ENCODE data around the gene ZMYND10. TPM values are rescaled to one million over a fixed set of nuclear protein-coding genes. Genes with fewer than 3 reads are reported as not detected.

The ZMYND10 gene
- total RNA-seq, 1 donor from 2014 or later: 1.1 TPM

DNA sequence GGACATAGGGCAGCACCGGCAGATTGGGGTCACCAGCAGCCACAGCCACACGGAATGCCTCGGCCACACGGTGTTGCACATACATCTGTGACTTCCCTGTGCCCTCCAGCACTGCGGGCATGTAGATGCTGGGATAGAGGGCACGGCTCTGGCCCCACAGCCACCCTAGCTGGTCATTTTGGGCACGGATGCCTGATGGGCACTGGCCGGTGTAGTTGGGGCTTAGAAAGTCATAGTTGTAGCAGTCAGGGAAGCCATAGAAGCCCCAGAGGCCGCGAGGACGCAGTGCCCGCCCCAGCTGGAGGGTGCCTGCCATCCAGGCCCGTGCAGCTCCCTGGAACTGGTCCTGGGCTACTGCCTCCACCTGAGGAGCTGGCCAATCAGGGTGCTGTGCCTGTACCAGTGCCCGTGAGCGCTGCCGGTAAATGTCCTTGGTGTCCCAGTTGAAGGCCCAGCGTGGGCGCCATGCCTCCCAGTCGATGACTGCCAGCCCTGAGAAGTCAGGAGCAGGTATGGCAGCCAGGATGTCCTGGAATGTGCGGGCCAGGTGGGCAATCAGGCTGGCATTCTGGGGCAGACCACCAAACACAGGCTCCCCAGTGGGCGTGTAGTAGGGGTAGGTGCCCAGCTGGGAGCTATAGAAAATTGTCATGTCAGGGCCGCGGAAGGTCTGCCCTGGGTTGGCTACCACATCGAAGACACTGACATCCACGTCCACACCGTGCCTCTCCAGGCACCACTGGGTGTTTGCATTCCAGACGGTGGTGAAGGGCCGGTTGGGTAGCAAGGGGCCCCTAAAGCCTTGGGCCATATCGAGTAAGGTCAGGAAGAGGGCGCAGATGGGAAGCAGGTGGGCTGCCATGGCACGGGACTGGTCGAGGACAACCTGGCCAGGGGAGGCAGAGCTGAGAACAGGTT lies 43.2 kb downstream of the ZMYND10 start:
- Mint-ChIP-seq H3K4me3 (ENCODE audit: unreplicated experiment) (no peak overlapping the region), H3K27me3 (ENCODE audit: low read depth) (no peaks in the 10 kb centered on the region), H3K9me3 (ENCODE audit: low read depth) (no peaks in the 10 kb centered on the region), H3K36me3 (ENCODE audit: low read depth) (no peaks in the 10 kb centered on the region), H3K27ac (ENCODE audit: unreplicated experiment) (no peak overlapping the region), H3K4me1 (ENCODE audit: low read depth) (peaks cover 24% of the 10 kb centered on the region)
- no peak for DNase-seq (ENCODE audit: low spot score)
- TF ChIP-seq, protein P1, sequence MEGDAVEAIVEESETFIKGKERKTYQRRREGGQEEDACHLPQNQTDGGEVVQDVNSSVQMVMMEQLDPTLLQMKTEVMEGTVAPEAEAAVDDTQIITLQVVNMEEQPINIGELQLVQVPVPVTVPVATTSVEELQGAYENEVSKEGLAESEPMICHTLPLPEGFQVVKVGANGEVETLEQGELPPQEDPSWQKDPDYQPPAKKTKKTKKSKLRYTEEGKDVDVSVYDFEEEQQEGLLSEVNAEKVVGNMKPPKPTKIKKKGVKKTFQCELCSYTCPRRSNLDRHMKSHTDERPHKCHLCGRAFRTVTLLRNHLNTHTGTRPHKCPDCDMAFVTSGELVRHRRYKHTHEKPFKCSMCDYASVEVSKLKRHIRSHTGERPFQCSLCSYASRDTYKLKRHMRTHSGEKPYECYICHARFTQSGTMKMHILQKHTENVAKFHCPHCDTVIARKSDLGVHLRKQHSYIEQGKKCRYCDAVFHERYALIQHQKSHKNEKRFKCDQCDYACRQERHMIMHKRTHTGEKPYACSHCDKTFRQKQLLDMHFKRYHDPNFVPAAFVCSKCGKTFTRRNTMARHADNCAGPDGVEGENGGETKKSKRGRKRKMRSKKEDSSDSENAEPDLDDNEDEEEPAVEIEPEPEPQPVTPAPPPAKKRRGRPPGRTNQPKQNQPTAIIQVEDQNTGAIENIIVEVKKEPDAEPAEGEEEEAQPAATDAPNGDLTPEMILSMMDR (IDR thresholded peaks at IDR 0.05): no peak

DNA sequence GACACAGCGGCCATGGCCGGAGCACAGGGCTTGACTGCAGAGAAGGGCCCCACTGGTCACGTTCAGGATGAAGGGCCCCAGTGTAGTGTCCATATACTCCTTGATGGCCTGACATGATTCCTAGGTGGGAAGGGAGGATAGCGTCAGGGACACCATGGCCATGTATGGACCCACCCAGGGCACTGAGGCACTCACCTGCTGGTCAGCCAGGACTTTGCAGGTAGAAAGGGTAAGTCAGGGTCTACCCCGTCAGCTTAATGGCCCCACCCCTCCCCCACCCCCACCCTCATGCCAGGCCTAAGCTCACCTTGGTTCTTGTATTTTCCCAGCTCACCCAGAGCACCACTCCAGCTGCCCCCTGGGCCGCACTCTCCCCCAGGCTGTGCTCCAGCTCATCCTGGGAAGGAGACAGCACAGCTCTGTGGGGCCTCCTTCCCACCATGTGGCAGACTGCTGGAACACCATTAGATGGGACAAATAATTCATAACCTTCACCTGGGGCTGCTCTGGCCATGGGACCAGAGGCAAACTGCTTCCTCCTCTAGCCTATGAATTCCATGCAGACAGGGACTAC lies 44.8 kb downstream of the ZMYND10 start:
- peak overlapping the region; percentile 98 for H3K4me3 Mint-ChIP-seq (ENCODE audit: unreplicated experiment)
- no peak for DNase-seq (ENCODE audit: low spot score)
- H3K27me3 Mint-ChIP-seq (ENCODE audit: low read depth): no peaks in the 10 kb centered on the region
- H3K36me3 Mint-ChIP-seq (ENCODE audit: low read depth): no peaks in the 10 kb centered on the region
- no peaks in the 10 kb centered on the region for H3K9me3 Mint-ChIP-seq (ENCODE audit: low read depth)
- TF ChIP-seq, protein P1 (IDR thresholded peaks at IDR 0.05): no peak
- peak overlapping the region; percentile 97 for H3K27ac Mint-ChIP-seq (ENCODE audit: unreplicated experiment)
- peaks cover 24% of the 10 kb centered on the region for H3K4me1 Mint-ChIP-seq (ENCODE audit: low read depth)

DNA sequence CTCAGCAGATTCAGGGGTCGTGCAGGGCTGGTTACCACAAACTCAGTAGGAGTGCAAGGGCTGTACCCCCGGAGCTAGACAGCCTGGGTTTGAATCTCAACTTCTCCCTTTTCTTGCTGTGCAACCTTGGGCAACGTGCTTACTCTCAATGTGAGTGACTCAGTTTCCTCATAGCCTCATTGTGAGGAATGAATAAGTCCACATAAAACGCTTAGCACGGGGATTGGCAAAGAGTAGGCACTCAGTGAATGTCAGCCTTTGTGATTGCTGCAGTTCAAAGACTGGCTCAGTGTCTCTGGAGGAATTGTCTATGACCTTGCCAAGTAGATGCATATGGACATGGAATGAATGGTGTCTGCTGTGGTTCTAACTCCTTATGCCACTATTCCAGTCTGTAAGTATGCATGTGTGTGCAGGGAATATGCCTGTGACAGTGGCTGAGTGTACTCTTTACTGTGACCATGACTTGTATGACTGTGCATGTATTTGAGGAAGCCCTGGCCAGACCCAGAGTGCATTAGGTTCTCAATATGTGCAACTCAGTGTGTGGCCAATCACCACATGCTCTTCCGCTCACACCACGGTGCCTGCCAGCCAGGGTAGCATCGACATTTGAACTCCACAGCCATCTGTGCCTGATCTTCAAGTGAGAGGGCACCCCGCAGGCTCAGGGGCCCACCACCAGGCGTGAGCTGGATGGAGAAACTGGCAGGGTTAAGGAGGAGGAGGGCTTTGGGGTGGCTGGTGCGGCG lies 45.4 kb downstream of the ZMYND10 start:
- TF ChIP-seq, protein P1 (IDR thresholded peaks at IDR 0.05): no peak
- Mint-ChIP-seq H3K4me3 (ENCODE audit: unreplicated experiment) (peak overlapping the region; percentile 98), H3K27me3 (ENCODE audit: low read depth) (no peaks in the 10 kb centered on the region), H3K4me1 (ENCODE audit: low read depth) (peaks cover 24% of the 10 kb centered on the region), H3K36me3 (ENCODE audit: low read depth) (no peaks in the 10 kb centered on the region), H3K27ac (ENCODE audit: unreplicated experiment) (peak overlapping the region; percentile 97), H3K9me3 (ENCODE audit: low read depth) (no peaks in the 10 kb centered on the region)
- no peak for DNase-seq (ENCODE audit: low spot score)

DNA sequence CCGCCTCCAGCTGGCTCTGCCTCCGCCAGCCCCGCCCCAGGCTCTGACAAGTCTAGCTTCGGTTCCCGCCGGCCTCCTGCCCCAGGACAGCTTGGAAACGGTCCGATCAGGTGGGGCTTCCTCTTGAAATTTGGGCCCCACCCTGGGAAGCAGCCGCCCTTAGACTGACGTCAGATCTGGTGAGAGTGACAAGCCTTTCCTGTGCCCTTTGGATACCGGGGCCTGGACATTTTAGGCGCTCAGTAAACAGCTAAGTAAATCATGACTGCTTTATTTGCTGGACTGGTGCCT lies 45.9 kb downstream of the ZMYND10 start:
- H3K9me3 Mint-ChIP-seq (ENCODE audit: low read depth): no peaks in the 10 kb centered on the region
- H3K27ac Mint-ChIP-seq (ENCODE audit: unreplicated experiment): peak overlapping the region; percentile 97
- TF ChIP-seq, protein P1 (IDR thresholded peaks at IDR 0.05): no peak
- no peak for DNase-seq (ENCODE audit: low spot score)
- no peaks in the 10 kb centered on the region for H3K36me3 Mint-ChIP-seq (ENCODE audit: low read depth)
- H3K4me1 Mint-ChIP-seq (ENCODE audit: low read depth): peaks cover 24% of the 10 kb centered on the region
- H3K27me3 Mint-ChIP-seq (ENCODE audit: low read depth): no peaks in the 10 kb centered on the region
- peak overlapping the region; percentile 98 for H3K4me3 Mint-ChIP-seq (ENCODE audit: unreplicated experiment)

Measured in chondrocyte (in vitro differentiated cells).